Measurements from ENCODE around the gene ATP2B2.

The ATP2B2 gene

GRCh38 chr3:10411598-10412332 lies 93.6 kb downstream of the ATP2B2 start:
- TF ChIP-seq CREB5 (CRISPR knock-in tag; IDR thresholded peaks at IDR 0.05; ENCODE audit: low read depth): no peak
- ATAC-seq: no peak

GRCh38 chr3:10410383-10411002 lies 94.9 kb downstream of the ATP2B2 start:
- TF ChIP-seq PPARA (CRISPR knock-in tag; IDR thresholded peaks at IDR 0.05; ENCODE audit: borderline replicate concordance) (no peak), ZFP30 (CRISPR knock-in tag; IDR thresholded peaks at IDR 0.05) (no peak)

GRCh38 chr3:10408680-10409079 lies 96.7 kb downstream of the ATP2B2 start:
- no peak for ATAC-seq
- TF ChIP-seq RARB (CRISPR knock-in tag; IDR thresholded peaks at IDR 0.05) (no peak), CREB5 (CRISPR knock-in tag; IDR thresholded peaks at IDR 0.05; ENCODE audit: low read depth) (no peak)

More at GRCh38 chr3:10410383-10411002, 94.9 kb downstream of the ATP2B2 start:
- ATAC-seq: no peak

GRCh38 chr3:10407361-10407760 lies 98.0 kb downstream of the ATP2B2 start:
- no peak for ATAC-seq
- TF ChIP-seq ZFP30 (CRISPR knock-in tag; IDR thresholded peaks at IDR 0.05) (no peak), TSHZ2 (CRISPR knock-in tag; IDR thresholded peaks at IDR 0.05) (no peak), BACH2 (CRISPR knock-in tag; IDR thresholded peaks at IDR 0.05; ENCODE audit: borderline replicate concordance) (no peak), ESRRG (CRISPR knock-in tag; IDR thresholded peaks at IDR 0.05) (no peak)

GRCh38 chr3:10406414-10406813 lies 99.0 kb downstream of the ATP2B2 start:
- TF ChIP-seq BACH2 (CRISPR knock-in tag; IDR thresholded peaks at IDR 0.05; ENCODE audit: borderline replicate concordance): no peak
- TF ChIP-seq TOX (CRISPR knock-in tag; IDR thresholded peaks at IDR 0.05; ENCODE audit: borderline replicate concordance): no peak
- no peak for TF ChIP-seq PATZ1 (CRISPR knock-in tag; IDR thresholded peaks at IDR 0.05; ENCODE audit: borderline replicate concordance)
- no peak for TF ChIP-seq TSHZ2 (CRISPR knock-in tag; IDR thresholded peaks at IDR 0.05)
- TF ChIP-seq ISL1 (CRISPR knock-in tag; IDR thresholded peaks at IDR 0.05): no peak
- TF ChIP-seq ESRRG (CRISPR knock-in tag; IDR thresholded peaks at IDR 0.05): no peak
- ATAC-seq: no peak

GRCh38 chr3:10405816-10406215 lies 99.6 kb downstream of the ATP2B2 start:
- no peak for TF ChIP-seq RARB (CRISPR knock-in tag; IDR thresholded peaks at IDR 0.05)
- no peak for ATAC-seq

Measured in SK-N-SH treated with all-trans-retinoic acid at 6 μM for 48 hours (cell line).